ENCODE data around the gene JADE3.

DNA sequence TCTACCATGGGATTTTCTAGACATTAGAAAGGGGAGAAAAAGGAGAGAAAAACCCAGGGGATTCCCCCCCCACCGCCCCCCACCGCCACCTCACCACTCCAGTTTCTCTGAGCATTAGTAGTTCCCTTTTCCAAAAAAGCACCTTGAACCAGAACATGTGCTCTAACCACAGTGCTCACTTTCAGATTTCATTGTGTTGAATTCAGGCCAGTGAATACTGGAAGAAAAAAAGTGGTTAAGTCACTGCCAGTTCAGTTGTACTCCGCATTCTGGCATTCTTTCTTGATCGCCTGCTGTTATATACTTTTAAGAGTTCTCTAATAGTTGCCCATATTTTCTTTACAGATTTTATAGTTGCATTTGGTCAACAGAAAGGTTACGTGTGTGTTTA is 40.9 kb downstream of the JADE3 start:
- TF ChIP-seq, protein P1, sequence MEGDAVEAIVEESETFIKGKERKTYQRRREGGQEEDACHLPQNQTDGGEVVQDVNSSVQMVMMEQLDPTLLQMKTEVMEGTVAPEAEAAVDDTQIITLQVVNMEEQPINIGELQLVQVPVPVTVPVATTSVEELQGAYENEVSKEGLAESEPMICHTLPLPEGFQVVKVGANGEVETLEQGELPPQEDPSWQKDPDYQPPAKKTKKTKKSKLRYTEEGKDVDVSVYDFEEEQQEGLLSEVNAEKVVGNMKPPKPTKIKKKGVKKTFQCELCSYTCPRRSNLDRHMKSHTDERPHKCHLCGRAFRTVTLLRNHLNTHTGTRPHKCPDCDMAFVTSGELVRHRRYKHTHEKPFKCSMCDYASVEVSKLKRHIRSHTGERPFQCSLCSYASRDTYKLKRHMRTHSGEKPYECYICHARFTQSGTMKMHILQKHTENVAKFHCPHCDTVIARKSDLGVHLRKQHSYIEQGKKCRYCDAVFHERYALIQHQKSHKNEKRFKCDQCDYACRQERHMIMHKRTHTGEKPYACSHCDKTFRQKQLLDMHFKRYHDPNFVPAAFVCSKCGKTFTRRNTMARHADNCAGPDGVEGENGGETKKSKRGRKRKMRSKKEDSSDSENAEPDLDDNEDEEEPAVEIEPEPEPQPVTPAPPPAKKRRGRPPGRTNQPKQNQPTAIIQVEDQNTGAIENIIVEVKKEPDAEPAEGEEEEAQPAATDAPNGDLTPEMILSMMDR (IDR thresholded peaks at IDR 0.05 in 4 of 5, conservative IDR thresholded peaks at IDR 0.05 in 1 of 5), result no peak
- no peak for TF ChIP-seq POLR2A (IDR thresholded peaks at IDR 0.05)
